ENCODE data around the gene ADPRS. TPM values are rescaled to one million over a fixed set of nuclear protein-coding genes. Genes with fewer than 3 reads are reported as not detected.

ADPRS gene
- total and polyA plus RNA-seq, 9 of the 15 experiments (the other 6 are each of a cell fraction or from before 2014, with no cell fraction given): 5.9 to 40.0 (median 27.4) TPM

DNA sequence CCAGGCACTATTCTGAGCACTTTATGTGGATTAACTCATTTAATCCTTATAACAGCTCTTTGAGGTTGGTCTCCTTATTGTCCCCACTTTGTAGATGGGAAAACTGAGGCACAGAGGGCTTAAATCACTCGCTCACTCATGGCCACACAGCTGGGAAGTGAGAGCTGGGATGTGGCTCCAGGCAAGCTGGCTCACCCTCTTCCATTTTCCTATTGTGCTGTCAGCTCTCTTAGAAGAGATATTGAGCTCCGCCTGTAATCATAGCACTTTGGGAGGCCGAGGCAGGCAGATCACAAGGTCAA lies 40.2 kb downstream of the ADPRS start:
- no TSS peak for BruUV-seq (replicated peaks)
- FAIRE-seq (no peak), DNase-seq (ENCODE audit: extremely low read depth in 1 of 4, low spot score in 3 of 4) (no peak), ATAC-seq (no peak)
- Histone ChIP-seq H3K36me3 (ENCODE audit: control insufficient read depth, insufficient read depth, low read length) (no peaks in the 10 kb centered on the region), H2AFZ (ENCODE audit: low read depth, low read length) (no peak overlapping the region), H3K79me2 (ENCODE audit: control insufficient read depth, insufficient read depth, low read length) (no peaks in the 10 kb centered on the region), H3K4me2 (ENCODE audit: insufficient read depth, low read length) (no peak overlapping the region), H3K27ac (ENCODE audit: extremely low read depth, low read depth, low read length) (no peak overlapping the region), H3K4me3 (no peak overlapping the region), H3K9me1 (ENCODE audit: control insufficient read depth, insufficient read depth, low read length) (no peaks in the 10 kb centered on the region), H3K9me3 (replicated peaks; ENCODE audit: control insufficient read depth, insufficient read depth, low read depth, low read length) (no peaks in the 10 kb centered on the region), H3K9ac (ENCODE audit: insufficient read depth in 1 of 2, low read depth in 2 of 2, low read length in 2 of 2) (no peak overlapping the region), H3K27me3 (ENCODE audit: control insufficient read depth in 2 of 2, insufficient read depth in 2 of 2, low read length in 2 of 2) (no peaks in the 10 kb centered on the region), H4K20me1 (replicated peaks; ENCODE audit: control insufficient read depth, insufficient read depth, low read length) (no peaks in the 10 kb centered on the region), H3K4me1 (replicated peaks in 1 of 2; ENCODE audit: control insufficient read depth in 2 of 2, insufficient read depth in 2 of 2, low read length in 2 of 2) (peaks cover 16 to 42% of the 10 kb centered on the region in 2 experiments)
- POLR2A ChIA-PET: interaction anchor here (0.7 to 2.3 kb wide), 4 partner anchors 11 to 55 kb away, joined by 3 to 19 read pairs (median 4); partner anchors contain the start of gene TRAPPC3
- in situ Hi-C loops (cut with MboI) (no loop called here), intact Hi-C loops (cut with micrococcal nuclease) (no loop called here)
- 49% methylated on average over 3 of the region's 3 CpGs for WGBS (ENCODE audit: insufficient coverage, low coverage, missing lambda C conversion rate)
- CTCF ChIA-PET (ENCODE audit: low intra/inter-chr PET ratio): interaction anchor here (0.6 kb wide), 1 partner anchor 1067 kb away, joined by 3 read pairs; no protein-coding TSS in a partner anchor
- TF ChIP-seq HDAC2 (IDR thresholded peaks at IDR 0.05): 0 out of 2 replicates have a peak, but pooled peaks have one; percentile 57
- TF ChIP-seq SMARCA5 (IDR thresholded peaks at IDR 0.05): peak; percentile 14; the same call in 1 of the 2 replicates
- TF ChIP-seq CHD4 (IDR thresholded peaks at IDR 0.05; ENCODE audit: insufficient read depth, insufficient replicate concordance, low read depth, low read length, poor library complexity, severe bottlenecking): peak; percentile 59
- no peak for TF ChIP-seq TCF7L2 (IDR thresholded peaks at IDR 0.05; ENCODE audit: low read depth, low read length)
- TF ChIP-seq BRD4 (IDR thresholded peaks at IDR 0.05): no peak
- TF ChIP-seq, protein P1, sequence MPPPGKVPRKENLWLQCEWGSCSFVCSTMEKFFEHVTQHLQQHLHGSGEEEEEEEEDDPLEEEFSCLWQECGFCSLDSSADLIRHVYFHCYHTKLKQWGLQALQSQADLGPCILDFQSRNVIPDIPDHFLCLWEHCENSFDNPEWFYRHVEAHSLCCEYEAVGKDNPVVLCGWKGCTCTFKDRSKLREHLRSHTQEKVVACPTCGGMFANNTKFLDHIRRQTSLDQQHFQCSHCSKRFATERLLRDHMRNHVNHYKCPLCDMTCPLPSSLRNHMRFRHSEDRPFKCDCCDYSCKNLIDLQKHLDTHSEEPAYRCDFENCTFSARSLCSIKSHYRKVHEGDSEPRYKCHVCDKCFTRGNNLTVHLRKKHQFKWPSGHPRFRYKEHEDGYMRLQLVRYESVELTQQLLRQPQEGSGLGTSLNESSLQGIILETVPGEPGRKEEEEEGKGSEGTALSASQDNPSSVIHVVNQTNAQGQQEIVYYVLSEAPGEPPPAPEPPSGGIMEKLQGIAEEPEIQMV (tag; conservative IDR thresholded peaks at IDR 0.05; ENCODE audit: low read depth): no peak
- peak; percentile 23; the same call in 1 of the 2 replicates for TF ChIP-seq ESRRA (IDR thresholded peaks at IDR 0.05; ENCODE audit: borderline replicate concordance, low read depth)
- TF ChIP-seq PTRF (tag; IDR thresholded peaks at IDR 0.05): no peak
- TF ChIP-seq, protein P2, sequence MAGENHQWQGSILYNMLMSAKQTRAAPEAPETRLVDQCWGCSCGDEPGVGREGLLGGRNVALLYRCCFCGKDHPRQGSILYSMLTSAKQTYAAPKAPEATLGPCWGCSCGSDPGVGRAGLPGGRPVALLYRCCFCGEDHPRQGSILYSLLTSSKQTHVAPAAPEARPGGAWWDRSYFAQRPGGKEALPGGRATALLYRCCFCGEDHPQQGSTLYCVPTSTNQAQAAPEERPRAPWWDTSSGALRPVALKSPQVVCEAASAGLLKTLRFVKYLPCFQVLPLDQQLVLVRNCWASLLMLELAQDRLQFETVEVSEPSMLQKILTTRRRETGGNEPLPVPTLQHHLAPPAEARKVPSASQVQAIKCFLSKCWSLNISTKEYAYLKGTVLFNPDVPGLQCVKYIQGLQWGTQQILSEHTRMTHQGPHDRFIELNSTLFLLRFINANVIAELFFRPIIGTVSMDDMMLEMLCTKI (IDR thresholded peaks at IDR 0.05; ENCODE audit: partially characterized antibody): no peak
- TF ChIP-seq RCOR1 (IDR thresholded peaks at IDR 0.05; ENCODE audit: borderline replicate concordance in 1 of 2, low read depth in 2 of 2, low read length in 2 of 2): peak in 1 of 2 experiments; percentile 42; a peak in 1 of 4 replicates
- no peak for TF ChIP-seq CREM (IDR thresholded peaks at IDR 0.05; ENCODE audit: low read depth)
- TF ChIP-seq ERF (CRISPR knock-in tag; IDR thresholded peaks at IDR 0.05): no peak
- TF ChIP-seq MAZ (CRISPR knock-in tag; conservative IDR thresholded peaks at IDR 0.05 in 1 of 2, IDR thresholded peaks at IDR 0.05 in 1 of 2): no peak
- no peak for TF ChIP-seq DACH1 (IDR thresholded peaks at IDR 0.05; ENCODE audit: partially characterized antibody)
- no peak for TF ChIP-seq ZKSCAN1 (IDR thresholded peaks at IDR 0.05; ENCODE audit: low read depth, low read length)
- TF ChIP-seq BCOR (IDR thresholded peaks at IDR 0.05): peak; percentile 95
- TF ChIP-seq HDAC1 (IDR thresholded peaks at IDR 0.05): 0 out of 4 replicates have a peak, but pooled peaks of 1 of the 2 experiments have one; percentile 26
- TF ChIP-seq, protein P3, sequence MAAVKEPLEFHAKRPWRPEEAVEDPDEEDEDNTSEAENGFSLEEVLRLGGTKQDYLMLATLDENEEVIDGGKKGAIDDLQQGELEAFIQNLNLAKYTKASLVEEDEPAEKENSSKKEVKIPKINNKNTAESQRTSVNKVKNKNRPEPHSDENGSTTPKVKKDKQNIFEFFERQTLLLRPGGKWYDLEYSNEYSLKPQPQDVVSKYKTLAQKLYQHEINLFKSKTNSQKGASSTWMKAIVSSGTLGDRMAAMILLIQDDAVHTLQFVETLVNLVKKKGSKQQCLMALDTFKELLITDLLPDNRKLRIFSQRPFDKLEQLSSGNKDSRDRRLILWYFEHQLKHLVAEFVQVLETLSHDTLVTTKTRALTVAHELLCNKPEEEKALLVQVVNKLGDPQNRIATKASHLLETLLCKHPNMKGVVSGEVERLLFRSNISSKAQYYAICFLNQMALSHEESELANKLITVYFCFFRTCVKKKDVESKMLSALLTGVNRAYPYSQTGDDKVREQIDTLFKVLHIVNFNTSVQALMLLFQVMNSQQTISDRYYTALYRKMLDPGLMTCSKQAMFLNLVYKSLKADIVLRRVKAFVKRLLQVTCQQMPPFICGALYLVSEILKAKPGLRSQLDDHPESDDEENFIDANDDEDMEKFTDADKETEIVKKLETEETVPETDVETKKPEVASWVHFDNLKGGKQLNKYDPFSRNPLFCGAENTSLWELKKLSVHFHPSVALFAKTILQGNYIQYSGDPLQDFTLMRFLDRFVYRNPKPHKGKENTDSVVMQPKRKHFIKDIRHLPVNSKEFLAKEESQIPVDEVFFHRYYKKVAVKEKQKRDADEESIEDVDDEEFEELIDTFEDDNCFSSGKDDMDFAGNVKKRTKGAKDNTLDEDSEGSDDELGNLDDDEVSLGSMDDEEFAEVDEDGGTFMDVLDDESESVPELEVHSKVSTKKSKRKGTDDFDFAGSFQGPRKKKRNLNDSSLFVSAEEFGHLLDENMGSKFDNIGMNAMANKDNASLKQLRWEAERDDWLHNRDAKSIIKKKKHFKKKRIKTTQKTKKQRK (IDR thresholded peaks at IDR 0.05; ENCODE audit: borderline replicate concordance, low read depth, low read length): no peak
